GM23338 (cell line): Measurements from ENCODE around the gene RAB27B.

ENCODE experiments used
- CTCF ChIP-seq, 2 experiments: fragments of 200-600 bp in 1 of 2; sonication (generic) in 1 of 2; conservative IDR thresholded peaks; 2 replicates each; pipeline versions ENCODE4 v1.5.1 to v1.6.1; 2016 to 2017; ENCODE audit warnings: antibody characterized with exemption in 2 of 2, low read depth in 2 of 2, mild to moderate bottlenecking in 2 of 2, moderate library complexity in 1 of 2
- POLR2AphosphoS5 ChIP-seq: IDR thresholded peaks from 2 replicates; pipeline ENCODE4 v1.6.1; 2016; ENCODE audit warnings: antibody characterized with exemption, low read depth

- no peak for TF ChIP-seq CTCF (conservative IDR thresholded peaks at IDR 0.05; ENCODE audit: low read depth in 2 of 2)
- TF ChIP-seq POLR2AphosphoS5: no peak
These were observed 81.3 kb downstream of the RAB27B start for GRCh38 chr18:54909538-54909937.
